HEK293T (cell line): ENCODE results near the gene DERA.

Experiments used
- BHLHE40 ChIP-seq: fragments of 450-650 bp; IDR thresholded peaks from 2 replicates; pipeline ENCODE4 v1.6.1; 2016; ENCODE audit warnings: mild to moderate bottlenecking, moderate library complexity, borderline replicate concordance
- FOXK2 ChIP-seq: fragments of 450-650 bp; IDR thresholded peaks from 2 replicates; pipeline ENCODE4 v1.6.1; 2016; ENCODE audit warnings: mild to moderate bottlenecking
- HDGF ChIP-seq: fragments of 450-650 bp; IDR thresholded peaks from 2 replicates; pipeline ENCODE4 v1.6.1; 2017; ENCODE audit warnings: antibody characterized with exemption, borderline replicate concordance
- NFRKB ChIP-seq: fragments of 450-650 bp; IDR thresholded peaks from 2 replicates; pipeline ENCODE4 v1.6.1; 2016; ENCODE audit warnings: mild to moderate bottlenecking, moderate library complexity
- SP1 ChIP-seq: fragments of 450-650 bp; IDR thresholded peaks from 2 replicates; pipeline ENCODE4 v1.6.1; 2017
- TARDBP ChIP-seq: fragments of 450-650 bp; IDR thresholded peaks from 2 replicates; pipeline ENCODE4 v1.6.1; 2016
- ZNF384 ChIP-seq: fragments of 450-650 bp; IDR thresholded peaks from 2 replicates; pipeline ENCODE4 v1.6.1; 2016

- TF ChIP-seq TARDBP (no peak), SP1 (no peak), BHLHE40 (no peak), NFRKB (no peak), HDGF (no peak), ZNF384 (no peak), FOXK2 (no peak)
These were observed 101.0 kb downstream of the DERA start for GRCh38 chr12:16012117-16012516.
